WTC11 (cell line): ENCODE data around the gene MYBPHL.

ENCODE experiments used
- ATF1 ChIP-seq: sonication (generic); formaldehyde crosslinking; IDR thresholded peaks from 2 replicates; pipeline ENCODE4 v1.8.1; 2023; ENCODE audit warnings: mild to moderate bottlenecking, moderate library complexity, missing genetic modification reagents
- CTCF ChIP-seq: fragments of 200-600 bp; IDR thresholded peaks from 2 replicates; pipeline ENCODE4 v1.8.0; 2022; ENCODE audit warnings: antibody characterized with exemption
- FOXK1 ChIP-seq: sonication (generic); formaldehyde crosslinking; IDR thresholded peaks from 2 replicates; pipeline ENCODE4 v1.8.0; 2022; ENCODE audit warnings: mild to moderate bottlenecking, moderate library complexity, missing genetic modification reagents
- FOXP4 ChIP-seq: sonication (generic); formaldehyde crosslinking; IDR thresholded peaks from 2 replicates; pipeline ENCODE4 v1.8.0; 2022; ENCODE audit warnings: mild to moderate bottlenecking, missing genetic modification reagents
- JUN ChIP-seq: sonication (generic); formaldehyde crosslinking; IDR thresholded peaks from 2 replicates; pipeline ENCODE4 v1.8.0; 2023; ENCODE audit warnings: mild to moderate bottlenecking, missing genetic modification reagents
- MAX ChIP-seq: sonication (generic); formaldehyde crosslinking; IDR thresholded peaks from 2 replicates; pipeline ENCODE4 v1.8.0; 2022; ENCODE audit warnings: mild to moderate bottlenecking, missing genetic modification reagents
- MYBL2 ChIP-seq: sonication (generic); formaldehyde crosslinking; IDR thresholded peaks from 2 replicates; pipeline ENCODE4 v1.8.1; 2023; ENCODE audit warnings: mild to moderate bottlenecking, moderate library complexity, missing genetic modification reagents
- NFYB ChIP-seq: sonication (generic); formaldehyde crosslinking; conservative IDR thresholded peaks from 2 replicates; pipeline ENCODE4 v1.8.0; 2022; ENCODE audit warnings: low read depth, missing genetic modification reagents
- NR2C2 ChIP-seq: sonication (generic); formaldehyde crosslinking; IDR thresholded peaks from 2 replicates; pipeline ENCODE4 v1.8.0; 2022; ENCODE audit warnings: mild to moderate bottlenecking, missing genetic modification reagents
- TP53 ChIP-seq: sonication (generic); formaldehyde crosslinking; IDR thresholded peaks from 2 replicates; pipeline ENCODE4 v1.8.1; 2023; ENCODE audit warnings: mild to moderate bottlenecking, missing genetic modification reagents
- USF1 ChIP-seq: sonication (generic); formaldehyde crosslinking; IDR thresholded peaks from 2 replicates; pipeline ENCODE4 v1.8.0; 2022; ENCODE audit warnings: mild to moderate bottlenecking, missing genetic modification reagents
- TF ChIP-seq, protein P1 (sequence below): sonication (generic); formaldehyde crosslinking; IDR thresholded peaks from 2 replicates; pipeline ENCODE4 v1.8.1; 2023; ENCODE audit warnings: mild to moderate bottlenecking, moderate library complexity, missing genetic modification reagents
- TF ChIP-seq, protein P2 (sequence below): sonication (generic); formaldehyde crosslinking; conservative IDR thresholded peaks from 2 replicates; pipeline ENCODE4 v1.8.1; 2023; ENCODE audit warnings: mild to moderate bottlenecking, low read depth, missing genetic modification reagents, moderate library complexity
- TF ChIP-seq, protein P3 (sequence below): sonication (generic); formaldehyde crosslinking; IDR thresholded peaks from 2 replicates; pipeline ENCODE4 v1.8.0; 2022; ENCODE audit warnings: mild to moderate bottlenecking, missing genetic modification reagents

DNA sequence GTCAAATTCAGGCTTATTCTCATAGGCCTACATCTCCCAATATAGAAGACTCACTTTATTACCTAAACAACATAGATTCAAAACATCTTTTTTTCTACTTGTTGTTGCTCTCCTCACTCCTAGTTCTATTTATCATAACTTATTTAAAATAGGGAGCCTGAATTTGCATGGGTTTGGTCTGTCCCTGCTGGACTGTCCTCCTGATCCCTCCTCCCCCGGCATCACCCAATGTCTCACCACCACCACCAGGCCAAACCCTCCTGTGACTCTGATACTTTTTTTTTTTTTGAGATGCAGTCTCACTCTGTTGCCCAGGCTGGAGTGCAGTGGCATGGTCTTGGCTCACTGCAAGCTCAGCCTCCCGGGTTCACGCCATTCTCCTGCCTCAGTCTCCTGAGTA, 31.8 kb upstream of the MYBPHL start:
- TF ChIP-seq CTCF (no peak), ATF1 (CRISPR knock-in tag) (no peak), MAX (CRISPR knock-in tag) (no peak), NR2C2 (CRISPR knock-in tag) (no peak), FOXK1 (CRISPR knock-in tag) (no peak), USF1 (CRISPR knock-in tag) (no peak), NFYB (CRISPR knock-in tag) (no peak), FOXP4 (CRISPR knock-in tag) (no peak), TP53 (CRISPR knock-in tag) (no peak), JUN (CRISPR knock-in tag) (no peak), MYBL2 (CRISPR knock-in tag) (no peak)
- TF ChIP-seq, protein P1, sequence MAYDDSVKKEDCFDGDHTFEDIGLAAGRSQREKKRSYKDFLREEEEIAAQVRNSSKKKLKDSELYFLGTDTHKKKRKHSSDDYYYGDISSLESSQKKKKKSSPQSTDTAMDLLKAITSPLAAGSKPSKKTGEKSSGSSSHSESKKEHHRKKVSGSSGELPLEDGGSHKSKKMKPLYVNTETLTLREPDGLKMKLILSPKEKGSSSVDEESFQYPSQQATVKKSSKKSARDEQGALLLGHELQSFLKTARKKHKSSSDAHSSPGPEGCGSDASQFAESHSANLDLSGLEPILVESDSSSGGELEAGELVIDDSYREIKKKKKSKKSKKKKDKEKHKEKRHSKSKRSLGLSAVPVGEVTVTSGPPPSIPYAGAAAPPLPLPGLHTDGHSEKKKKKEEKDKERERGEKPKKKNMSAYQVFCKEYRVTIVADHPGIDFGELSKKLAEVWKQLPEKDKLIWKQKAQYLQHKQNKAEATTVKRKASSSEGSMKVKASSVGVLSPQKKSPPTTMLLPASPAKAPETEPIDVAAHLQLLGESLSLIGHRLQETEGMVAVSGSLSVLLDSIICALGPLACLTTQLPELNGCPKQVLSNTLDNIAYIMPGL, result no peak
- TF ChIP-seq, protein P2, sequence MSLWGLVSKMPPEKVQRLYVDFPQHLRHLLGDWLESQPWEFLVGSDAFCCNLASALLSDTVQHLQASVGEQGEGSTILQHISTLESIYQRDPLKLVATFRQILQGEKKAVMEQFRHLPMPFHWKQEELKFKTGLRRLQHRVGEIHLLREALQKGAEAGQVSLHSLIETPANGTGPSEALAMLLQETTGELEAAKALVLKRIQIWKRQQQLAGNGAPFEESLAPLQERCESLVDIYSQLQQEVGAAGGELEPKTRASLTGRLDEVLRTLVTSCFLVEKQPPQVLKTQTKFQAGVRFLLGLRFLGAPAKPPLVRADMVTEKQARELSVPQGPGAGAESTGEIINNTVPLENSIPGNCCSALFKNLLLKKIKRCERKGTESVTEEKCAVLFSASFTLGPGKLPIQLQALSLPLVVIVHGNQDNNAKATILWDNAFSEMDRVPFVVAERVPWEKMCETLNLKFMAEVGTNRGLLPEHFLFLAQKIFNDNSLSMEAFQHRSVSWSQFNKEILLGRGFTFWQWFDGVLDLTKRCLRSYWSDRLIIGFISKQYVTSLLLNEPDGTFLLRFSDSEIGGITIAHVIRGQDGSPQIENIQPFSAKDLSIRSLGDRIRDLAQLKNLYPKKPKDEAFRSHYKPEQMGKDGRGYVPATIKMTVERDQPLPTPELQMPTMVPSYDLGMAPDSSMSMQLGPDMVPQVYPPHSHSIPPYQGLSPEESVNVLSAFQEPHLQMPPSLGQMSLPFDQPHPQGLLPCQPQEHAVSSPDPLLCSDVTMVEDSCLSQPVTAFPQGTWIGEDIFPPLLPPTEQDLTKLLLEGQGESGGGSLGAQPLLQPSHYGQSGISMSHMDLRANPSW (CRISPR knock-in tag), result no peak
- TF ChIP-seq, protein P3, sequence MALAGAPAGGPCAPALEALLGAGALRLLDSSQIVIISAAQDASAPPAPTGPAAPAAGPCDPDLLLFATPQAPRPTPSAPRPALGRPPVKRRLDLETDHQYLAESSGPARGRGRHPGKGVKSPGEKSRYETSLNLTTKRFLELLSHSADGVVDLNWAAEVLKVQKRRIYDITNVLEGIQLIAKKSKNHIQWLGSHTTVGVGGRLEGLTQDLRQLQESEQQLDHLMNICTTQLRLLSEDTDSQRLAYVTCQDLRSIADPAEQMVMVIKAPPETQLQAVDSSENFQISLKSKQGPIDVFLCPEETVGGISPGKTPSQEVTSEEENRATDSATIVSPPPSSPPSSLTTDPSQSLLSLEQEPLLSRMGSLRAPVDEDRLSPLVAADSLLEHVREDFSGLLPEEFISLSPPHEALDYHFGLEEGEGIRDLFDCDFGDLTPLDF, result no peak
